Prostate gland (tissue), 2 donors: ENCODE results near the gene IFNL2.
"Not testable (repeated sequence)": the region's sequence is repeated elsewhere in the genome, so short reads cannot be mapped to it uniquely, and the experiment has no call there.

Experiments used
- CTCF ChIP-seq, 4 experiments: fragments of 200-600 bp in 2 of 4; fragments of 450-650 bp in 2 of 4; sonication (generic) in 2 of 4; IDR thresholded peaks; 1 replicate in 3 of 4; 2 replicates in 1 of 4; pipeline ENCODE4 v1.5.1; 2016 to 2019; ENCODE audit warnings: antibody characterized with exemption in 4 of 4, mild to moderate bottlenecking in 2 of 4, moderate library complexity in 2 of 4
- POLR2AphosphoS5 ChIP-seq: sonication (generic); formaldehyde crosslinking; IDR thresholded peaks from one replicate; pipeline ENCODE4 v1.6.1; 2017; ENCODE audit warnings: antibody characterized with exemption

- TF ChIP-seq POLR2AphosphoS5; CTCF (IDR thresholded peaks at IDR 0.05): not testable (repeated sequence)
Measured at GRCh38 chr19:39268085-39268484, at the start of gene IFNL2.
